HG02852 (cell line): ENCODE data around the gene PRICKLE4.

Experiments
- ATAC-seq: cut with Tn5 transposase; IDR thresholded peaks from one replicate; pipeline ENCODE4 v1.9.1; 2021; ENCODE audit warnings: mild to moderate bottlenecking, moderate library complexity; ENCODE audit not compliant: unreplicated experiment

The PRICKLE4 gene

DNA sequence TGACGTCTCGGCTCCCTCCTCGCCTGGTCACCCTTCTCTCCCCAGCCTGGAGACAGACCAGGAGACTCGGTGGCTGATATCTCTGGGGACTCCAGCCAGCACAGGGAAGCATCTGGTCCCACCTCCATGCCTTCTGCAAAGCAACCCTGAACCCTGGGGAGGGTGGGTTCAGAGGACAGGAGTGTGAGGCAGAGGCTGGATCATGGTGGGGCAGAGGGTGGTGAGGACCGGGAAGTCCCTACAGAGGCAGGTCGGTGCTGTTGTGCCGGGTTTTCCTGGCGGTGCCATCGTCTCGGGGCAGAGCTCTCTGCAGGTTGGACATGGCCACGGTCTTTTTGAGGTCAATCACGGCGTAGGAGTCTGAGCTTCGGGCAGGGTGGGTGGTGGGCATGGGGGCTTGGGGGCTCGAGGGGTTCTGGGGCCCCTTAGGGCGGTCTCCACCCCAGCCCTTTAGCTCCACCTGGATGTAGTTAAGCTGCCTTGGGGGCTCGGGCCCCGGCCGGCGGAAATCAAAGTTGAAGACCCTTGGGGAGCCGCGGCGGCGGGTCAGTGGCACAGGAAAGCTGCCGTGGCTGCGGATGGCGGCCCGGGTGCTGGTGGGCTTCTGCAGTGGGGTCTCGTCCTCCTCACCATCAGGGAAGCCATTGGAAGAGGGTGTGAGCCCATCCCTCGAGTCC lies 10.1 kb upstream of the PRICKLE4 start:
- no peak for ATAC-seq

DNA sequence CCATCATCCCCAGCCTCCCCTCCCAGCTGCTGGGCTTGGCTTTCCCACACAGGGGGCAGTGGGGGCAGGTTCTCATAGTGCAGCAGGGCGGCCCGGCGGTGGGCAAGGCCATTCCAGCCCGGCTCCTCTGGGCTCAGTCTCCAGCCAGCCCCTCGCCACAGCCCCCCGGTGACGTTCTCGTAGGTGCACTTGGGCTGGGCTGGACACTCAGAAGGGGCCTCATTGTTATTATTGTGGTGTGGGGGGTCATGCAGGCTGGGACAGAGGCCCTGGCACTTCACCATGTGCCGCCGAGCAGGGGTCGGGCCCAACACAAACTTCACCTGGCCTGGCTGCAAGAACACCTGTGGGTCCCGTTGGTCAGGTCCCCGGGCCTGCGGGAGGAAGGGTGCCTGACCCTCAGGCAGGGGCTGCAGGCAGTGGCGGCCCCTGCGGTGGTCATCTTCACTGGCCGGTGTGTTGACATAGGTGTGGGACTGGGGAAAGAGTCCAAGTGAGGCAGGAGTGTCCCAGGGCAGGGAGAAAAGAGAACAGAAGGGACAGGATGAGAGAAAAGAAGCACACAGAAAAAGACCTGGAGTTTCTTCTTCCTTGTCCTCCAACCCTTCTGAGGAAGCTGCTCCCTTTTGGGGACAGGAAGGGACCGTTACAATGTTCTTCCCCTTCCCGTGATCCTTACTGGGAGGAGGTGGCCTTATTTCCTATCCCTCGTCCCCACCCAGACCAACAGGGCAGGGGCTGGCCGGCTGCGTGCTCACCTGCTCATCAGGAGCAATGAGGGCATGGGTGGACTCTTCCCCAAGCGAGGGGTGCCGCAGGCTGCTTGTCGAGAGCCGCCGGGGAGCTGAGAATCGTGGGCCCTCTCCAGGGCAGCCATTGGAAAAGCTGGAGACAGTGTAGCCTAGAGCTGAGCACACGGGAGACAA lies 9.3 kb upstream of the PRICKLE4 start:
- no peak for ATAC-seq

DNA sequence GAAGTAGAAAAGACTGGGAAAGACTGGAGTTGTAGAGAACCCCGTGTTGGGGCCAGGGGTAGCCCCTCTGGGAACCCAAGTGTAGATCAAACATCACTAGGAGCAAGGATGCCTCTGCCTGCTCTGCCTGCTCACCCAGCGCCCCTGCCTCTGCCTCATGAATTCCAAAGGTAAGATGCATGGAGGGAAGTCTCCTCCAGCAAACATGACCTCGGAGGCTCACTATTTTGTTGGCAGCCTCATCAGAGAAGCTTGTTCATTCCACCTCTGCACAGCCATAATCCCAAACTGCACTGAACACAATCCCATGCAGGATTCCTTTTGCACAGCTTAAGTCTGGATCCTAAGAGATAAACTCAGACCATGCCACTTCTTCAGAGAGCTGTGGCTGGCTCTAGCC lies 5.7 kb upstream of the PRICKLE4 start:
- no peak for ATAC-seq

DNA sequence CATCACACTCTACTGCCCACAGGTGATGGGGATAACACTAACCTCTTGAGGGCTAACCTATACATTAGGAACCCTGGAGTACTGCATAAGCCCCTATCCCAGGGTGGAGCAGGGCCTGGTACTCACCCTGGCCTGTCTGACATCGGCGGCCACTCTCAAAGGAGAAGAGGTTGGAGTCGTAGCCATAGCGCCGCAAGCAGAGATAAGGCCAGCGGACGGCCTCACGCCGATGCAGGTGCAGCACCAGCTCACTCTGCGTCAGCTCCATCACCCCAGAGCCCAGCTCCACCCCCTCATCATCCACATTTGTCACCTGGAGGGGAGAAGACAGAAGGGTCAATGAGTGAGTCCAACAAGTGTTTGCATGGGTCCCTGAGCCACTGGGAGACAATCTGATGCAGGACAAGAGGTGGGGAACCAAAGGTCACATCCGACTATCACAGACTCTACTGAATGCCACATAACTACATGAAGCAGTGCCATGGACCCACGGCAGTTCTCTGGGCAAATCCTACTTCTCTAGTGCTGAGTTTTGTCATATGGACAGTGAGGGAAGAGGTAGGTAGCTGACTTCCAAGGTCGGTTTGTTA lies 5.2 kb upstream of the PRICKLE4 start:
- no peak for ATAC-seq

DNA sequence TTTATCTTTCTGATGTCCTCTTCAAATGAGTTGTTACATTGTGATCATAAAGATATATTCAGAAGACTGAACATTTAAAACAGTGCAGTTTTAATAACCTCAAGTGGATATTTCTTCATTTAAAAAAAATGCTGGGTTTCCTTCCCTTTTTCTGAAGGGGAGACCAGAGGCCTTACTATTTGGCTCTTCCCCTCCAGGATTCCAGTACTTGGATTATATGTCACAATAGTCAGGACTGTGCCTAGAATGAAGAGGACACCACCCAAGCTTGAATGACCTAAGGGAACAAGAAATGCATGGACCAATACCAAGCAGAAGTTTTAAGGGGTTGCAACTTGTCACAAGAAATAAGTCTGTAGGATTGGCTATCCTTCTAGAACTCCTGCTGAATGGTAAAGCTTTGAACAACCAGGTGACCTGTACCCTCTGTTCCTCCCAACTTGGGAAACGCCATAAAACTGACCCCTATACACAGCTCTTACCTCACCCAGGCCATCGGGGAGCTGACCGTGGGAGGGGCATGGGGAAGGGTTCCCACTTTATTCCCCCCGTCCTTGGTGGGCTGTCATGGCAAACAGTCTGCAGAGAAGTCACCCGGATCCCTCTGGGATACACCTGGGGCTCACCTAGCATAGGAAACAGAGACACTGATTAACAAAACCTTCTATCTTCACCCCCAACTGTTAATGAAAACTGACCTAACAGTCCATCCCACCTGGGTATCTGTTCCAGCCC lies 2.9 kb upstream of the PRICKLE4 start:
- ATAC-seq, result no peak

DNA sequence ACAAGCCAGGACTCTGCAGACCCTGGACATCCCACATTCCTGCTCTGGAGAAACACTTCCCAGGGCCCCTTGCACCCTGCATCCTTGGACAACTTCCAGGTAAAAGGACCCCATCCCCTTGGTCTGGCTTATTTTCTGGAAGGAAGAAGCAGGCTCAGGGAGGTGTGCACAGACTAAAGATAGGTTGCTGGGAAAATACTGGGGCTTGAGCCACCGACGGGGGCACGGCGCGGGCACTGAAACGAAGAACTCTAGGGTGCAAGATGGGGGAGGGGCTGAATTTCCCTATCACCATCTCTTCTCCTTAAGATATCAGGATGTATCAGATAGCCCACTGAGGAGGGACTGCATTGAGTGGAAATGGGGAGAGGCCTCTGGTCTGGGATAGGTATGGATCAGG lies 1.7 kb upstream of the PRICKLE4 start:
- ATAC-seq, result no peak

DNA sequence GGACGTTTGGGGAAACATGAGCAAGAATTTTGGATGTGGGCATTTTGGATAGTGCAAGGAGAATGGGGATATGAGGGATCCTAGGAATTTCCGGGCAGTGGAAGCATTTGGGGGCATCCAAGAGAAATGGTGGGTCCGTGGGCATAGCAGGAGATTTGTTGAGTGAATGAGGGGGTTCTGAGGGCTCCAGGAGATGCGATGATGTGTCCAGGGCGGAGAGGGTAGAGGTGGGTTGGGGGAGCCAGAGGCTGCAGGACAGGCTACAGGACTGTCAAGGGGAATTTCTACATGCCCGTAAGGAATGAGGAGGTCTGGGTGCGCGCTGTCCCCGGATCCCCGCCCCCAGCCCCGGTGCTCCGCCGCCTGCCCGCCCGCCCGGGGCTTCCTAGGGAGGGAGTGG lies 1.2 kb upstream of the PRICKLE4 start:
- no peak for ATAC-seq

DNA sequence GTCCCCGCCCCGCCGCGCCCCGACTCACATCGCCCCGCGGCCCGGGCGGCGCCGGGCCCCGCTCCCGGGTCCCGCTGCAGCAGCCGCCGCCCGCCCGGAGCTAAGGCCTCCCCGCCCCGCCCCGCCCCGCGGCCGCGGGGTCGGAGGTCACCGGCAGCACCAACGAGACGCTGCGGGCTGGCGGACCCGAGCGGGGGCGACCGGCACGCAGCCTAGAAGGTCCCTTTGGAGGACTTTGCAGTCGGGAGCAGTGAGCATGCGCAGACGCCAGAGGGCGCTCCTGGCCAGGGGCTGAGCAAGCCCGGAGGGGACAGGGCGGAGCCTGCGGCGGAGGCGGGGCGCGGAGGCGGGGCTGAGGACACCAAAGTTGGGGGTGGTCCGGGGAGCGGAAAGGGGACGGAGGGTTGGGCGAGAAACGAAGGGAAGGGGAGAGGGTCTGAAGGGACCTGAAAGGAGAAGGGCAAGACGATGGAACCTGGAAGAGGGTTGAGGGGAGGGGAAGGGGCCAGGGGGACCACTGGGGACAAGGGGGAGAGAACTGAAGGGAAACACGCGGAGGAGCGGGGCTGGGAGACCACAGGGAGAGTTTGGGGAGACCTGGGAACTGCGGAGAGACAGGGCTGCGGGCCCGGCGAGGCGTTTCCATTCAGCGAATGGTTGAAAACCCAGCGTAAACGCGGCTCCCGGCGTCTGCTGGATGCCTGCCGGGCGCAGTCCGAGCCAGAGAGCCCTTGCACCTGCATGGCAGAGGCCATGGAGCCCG lies 613 bp upstream of the PRICKLE4 start, which contains the start of gene FRS3:
TSS of gene FRS3 (minus strand) at position 113 of the 763 bp plus-strand sequence. CDS start 2,913 bp downstream, outside the sequence.
- peak; percentile 97 for ATAC-seq

DNA sequence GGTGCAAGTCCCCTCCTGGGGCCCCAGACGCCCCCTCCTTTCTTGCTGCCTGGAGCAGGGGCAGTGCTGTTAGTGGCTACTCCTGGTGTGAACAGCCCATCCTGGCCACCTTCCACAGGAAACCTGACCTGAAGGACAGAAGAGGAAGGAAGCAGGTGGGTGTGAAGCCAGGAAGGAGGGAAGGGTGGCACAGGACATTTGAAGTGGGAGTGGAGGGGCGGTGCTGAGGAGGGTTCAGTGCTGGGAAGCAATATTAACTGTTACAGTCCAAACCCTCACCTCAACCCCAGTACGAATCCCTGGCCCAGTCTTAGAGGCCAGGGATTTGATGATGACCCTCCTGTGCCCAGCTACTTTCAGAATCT lies 766 bp downstream of the PRICKLE4 start:
- ATAC-seq, result no peak

DNA sequence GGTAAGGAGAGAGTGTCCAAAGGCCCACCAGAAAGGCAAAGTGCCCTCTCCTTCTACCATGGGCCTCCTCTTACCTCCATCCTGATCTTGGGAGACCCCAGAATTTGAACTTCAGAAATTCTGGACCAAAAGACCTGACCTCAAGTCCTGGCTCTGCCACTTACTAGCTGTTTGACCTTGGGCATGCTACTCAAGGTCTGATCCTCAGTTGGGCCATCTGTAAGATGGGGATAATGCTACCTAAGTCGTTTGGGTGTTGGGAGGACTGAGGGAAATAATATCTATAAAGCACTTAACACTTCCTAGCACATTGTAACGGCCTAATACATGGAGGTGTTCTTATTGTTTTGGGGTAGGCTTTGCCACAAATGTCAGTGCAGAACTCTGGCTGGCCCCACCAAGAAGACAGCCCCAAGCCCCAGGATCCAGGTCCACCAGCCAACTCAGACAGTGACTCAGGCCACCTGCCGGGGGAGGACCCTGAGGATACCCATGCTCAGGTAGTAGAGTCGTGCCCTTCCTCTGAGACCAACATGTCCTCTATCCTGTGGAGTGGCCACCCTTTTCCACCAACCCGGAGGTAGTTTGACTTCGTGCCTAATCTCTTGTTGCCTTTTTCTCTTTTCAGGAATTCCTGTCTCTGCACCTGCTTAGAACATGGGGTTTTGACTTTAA lies 2.7 kb downstream of the PRICKLE4 start:
- no peak for ATAC-seq

DNA sequence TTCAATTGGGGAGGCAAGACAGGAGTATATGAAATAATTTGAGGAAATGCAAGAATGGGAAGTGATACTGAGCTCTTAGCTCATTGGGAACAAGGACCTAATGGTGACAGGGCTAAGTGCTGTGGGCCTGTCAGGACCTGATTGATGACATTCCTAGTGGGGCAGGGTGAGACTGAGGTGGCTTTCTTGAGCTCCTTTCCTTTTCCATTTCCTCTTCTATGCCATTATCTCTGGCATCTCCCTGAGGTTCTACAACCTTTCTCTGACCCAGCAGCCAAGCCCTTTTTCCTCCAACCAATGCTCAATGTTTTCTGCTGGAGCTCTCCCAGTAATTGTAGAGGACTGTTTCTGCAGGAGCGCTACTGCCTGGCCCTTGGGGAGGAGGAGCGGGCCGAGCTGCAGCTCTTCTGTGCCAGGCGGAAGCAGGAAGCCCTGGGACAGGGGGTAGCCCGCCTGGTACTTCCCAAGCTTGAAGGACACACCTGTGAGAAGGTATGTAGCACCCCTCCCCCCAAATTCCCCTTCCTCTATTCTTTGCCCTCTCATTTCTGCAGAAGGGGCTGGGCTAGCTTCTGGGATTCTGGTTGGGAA lies 4.1 kb downstream of the PRICKLE4 start:
- no peak for ATAC-seq

DNA sequence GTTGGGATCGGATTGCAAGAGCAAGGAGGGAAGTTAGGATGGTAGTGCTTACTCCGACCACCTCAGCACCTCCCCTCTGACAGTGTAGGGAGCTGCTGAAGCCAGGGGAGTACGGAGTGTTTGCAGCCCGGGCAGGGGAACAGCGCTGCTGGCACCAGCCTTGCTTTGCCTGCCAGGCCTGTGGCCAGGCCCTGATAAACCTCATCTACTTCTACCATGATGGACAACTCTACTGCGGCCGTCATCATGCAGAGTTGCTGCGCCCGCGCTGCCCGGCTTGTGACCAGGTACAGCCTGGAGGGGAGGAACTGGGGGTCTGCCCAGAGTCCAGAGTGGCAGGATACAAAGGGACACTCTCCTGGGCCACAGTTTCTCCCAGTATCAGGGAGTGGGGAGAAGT lies 4.7 kb downstream of the PRICKLE4 start:
- no peak for ATAC-seq

DNA sequence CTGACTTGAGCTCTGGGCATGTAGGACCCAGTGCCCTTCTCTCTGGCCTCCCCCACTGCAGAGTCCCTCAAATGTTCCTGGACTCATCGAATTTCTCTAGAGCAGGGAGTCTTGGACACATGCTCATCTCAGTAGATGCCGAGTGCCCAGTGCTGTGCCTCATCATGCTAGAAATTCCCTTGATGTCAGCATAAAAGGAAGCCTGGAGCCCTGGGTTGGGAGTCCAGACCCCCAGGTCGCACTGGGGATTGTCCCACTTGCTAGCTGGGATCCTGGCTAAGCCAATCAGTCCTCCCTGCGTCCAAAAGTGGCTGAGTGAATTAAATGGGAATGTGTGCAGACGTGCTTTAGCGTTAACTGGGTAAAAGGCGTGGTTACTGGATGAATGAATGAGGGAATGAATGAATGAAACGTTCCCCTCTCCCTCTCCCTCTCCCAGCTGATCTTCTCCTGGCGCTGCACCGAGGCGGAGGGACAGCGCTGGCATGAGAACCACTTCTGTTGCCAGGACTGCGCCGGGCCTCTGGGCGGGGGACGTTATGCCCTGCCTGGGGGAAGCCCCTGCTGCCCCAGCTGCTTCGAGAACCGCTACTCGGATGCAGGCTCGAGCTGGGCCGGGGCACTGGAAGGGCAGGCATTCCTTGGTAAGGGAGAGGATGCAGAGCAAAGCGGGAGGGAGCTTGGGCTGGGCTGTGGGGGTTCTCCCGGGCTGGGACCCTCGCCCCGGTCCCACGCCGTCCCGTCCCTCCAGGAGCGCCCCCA lies 5.3 kb downstream of the PRICKLE4 start:
- peak; percentile 1 for ATAC-seq

DNA sequence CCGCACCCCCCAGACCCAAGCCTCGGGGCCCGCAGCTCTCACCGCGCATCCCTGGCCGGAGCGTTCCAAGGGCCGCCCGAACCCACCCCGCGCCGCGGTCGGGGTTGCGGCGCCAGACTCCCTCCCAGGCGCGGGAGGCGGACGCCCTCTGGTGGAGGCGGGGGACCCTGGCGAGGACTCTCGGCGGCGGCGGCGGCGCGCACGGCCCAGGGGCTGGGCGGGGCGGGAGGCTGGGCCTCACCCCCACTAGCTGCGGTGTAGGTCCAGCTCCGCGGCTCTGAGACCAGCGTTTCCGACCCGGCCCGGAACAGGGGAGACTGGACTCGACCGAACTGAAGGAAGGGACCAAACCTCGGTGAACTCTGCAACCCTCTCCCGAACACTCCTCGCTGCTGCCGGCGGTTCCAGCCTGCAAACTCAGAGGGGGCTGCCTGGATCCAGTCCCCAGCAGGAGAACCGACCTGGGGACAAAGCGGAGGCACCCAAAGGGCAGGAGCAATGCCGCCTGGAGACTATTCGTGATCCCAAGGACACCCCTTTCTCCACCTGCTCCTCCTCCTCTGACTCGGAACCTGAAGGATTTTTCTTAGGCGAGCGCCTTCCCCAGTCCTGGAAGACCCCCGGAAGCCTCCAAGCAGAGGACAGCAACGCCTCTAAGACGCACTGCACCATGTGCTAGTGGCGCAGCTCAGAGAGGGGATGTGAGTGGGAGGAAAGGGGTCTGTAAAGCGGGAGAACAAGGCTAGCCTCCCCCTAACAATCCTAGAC lies 6.1 kb downstream of the PRICKLE4 start:
- ATAC-seq, result peak; percentile 63

DNA sequence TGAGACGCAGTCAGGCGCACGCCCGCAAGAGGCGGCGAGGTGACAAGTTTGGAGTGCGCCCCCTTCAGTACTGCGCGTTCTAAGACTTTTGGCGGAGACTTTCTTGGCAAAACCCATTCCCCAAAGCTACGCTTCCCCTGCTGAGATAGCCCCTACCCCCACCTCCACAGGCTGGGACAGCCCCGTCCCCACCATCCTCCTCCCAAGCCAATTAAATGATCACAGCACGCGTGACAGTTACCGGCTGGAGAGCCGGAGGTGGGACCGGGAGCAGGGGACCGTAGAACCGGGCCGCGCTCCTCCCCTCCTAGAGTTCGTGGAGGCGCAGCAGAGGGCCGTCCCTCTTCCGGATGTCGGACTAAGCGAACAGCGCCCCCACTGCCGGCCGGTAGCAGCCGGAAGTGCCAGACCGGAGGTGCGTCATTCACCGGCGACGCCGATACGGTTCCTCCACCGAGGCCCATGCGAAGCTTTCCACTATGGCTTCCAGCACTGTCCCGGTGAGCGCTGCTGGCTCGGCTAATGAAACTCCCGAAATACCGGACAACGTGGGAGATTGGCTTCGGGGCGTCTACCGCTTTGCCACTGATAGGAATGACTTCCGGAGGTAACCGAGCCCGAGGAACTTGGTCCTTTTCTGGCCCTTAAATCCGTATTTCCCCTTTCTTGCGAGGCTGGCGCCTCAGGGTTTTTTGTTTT lies 6.8 kb downstream of the PRICKLE4 start, which contains the start of gene TOMM6:
TSS of gene TOMM6 (plus strand) at position 476 of the 699 bp plus-strand sequence. CDS start at position 480, 4 bp downstream.
- peak; percentile 83 for ATAC-seq

DNA sequence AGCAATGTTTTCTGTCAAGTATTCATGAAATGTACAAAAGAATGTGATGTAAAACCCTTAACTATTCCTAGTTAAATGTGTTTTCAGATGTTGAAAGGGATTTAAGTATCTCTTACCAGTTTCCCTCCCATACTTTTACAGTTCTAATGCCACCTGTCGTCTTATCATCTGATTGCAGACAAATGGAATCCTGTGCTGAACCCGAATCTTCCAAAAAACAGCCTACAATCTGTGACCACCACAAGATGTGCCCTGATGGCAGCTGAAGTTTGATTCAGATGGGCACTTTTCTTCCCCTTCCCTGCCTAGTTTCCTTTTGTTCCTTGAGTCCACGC lies 8.8 kb downstream of the PRICKLE4 start:
- no peak for ATAC-seq

DNA sequence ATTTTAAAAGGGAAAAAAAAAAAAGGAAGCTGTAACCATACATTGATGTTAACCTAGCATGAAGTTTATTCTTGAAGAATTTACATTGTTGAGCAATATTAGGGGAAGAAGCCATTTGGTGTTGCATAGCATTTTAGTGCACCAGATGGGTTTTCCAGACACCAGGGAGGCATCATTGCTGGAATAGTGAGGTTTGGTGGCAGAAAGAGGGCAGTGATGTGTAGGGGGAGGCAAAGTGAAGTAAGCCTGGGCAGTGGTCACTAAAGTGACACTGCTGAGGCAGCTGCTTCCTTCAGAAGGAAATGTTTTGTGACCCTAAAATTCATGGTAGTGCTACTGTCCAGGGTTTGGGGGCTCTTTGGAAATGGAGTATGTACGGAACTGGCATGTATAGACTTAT lies 9.5 kb downstream of the PRICKLE4 start:
- ATAC-seq, result no peak
